ENCODE measurements around the gene C9.
"Not testable (repeated sequence)": the region's sequence is repeated elsewhere in the genome, so short reads cannot be mapped to it uniquely, and the experiment has no call there.

Gene C9

DNA sequence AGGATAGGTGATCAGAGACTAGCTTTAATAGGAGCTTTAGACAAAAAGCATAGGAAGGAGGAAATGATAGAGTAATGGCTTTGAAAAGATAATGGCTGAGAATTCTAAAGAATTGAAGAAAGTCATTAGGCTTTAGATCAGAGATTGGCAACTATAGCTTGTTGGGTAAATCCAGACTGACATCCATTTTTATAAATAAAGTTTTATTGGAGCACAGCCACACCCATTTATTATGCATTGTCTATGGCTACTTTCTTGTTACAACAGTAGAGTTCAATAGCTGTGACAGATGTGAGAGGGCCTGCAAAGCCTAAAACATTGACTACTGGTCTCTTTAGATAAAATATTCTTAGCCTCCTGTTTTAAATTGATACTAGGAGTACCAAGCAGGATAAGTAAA, 104.2 kb downstream of the C9 start:
- no peak for DNase-seq (ENCODE audit: low spot score)

DNA sequence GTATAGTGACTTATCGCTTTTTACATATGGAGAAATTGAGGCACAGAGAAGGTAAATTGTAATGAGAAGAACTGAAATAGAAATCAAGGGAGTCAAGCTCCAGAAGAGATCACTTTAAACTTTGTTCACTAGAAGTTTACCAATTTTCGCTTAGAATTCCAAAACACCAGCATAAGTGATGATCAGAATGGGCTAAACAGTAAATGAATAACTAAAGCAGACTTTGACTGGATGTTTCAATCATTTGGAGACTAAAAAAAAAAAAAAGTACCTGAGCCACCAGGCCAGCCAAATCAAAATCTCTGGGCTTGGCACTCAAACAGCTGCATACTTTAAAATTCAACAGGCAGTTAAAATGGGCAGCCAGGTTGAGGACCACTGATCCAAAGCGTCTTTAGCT, 106.7 kb downstream of the C9 start:
- DNase-seq (ENCODE audit: low spot score): no peak

DNA sequence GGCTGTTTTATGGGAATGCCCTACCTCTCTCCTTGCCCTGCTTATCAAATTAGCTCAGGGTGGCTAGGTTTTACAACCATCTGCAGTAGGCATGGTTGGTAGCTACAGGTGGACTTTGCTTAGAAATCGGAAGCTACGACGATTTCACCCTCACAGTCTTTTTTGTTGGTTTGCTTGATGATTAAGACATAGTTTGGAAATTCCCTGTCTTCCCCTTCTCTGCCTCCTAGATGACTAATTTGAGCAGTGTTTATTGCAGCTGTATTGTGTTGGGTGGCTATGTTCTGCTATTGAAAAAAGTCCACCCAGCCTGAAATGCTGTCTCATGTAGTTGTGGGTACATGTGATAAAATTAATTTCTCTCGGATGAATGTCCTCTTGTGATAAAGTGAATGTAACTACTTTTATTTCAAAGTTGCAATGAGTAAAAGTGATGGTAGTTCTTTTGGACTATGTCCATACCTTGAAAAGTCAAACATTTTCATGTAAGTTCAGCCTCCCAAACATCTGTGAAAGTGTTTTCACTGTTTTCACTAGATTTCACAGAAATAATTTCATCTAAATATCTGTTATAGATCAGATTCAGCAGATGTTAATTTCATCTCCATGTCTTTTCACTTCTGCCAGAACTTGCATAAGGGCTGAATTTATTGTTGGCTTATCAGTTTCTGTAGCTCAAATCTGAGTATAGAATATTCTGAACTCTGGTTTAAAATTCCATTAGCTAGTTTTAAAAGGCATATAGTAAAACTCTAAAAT, 107.6 kb downstream of the C9 start:
- no peak for DNase-seq (ENCODE audit: low spot score)

DNA sequence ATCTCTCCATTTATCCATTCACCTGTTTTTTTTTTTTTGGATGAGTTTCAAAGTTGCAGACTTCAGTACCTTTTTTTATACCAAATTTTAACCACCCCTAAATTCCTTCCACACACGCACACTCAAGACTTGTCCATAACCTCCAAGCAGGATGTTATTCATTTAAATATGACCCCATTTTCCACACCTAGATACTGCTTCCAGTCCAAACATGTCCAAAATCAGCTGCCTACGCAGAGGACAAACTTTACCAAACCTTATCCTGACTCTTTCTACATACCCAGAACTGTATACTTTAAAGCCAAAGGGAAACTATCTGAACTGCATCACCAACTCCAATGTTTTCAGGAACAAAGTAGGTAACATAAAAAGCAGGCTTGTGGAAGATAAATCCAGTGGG, 108.9 kb downstream of the C9 start:
- DNase-seq (ENCODE audit: low spot score): no peak

GRCh38 chr5:39254671-39255070, 109.6 kb downstream of the C9 start:
- DNase-seq (ENCODE audit: low spot score): no peak

DNA sequence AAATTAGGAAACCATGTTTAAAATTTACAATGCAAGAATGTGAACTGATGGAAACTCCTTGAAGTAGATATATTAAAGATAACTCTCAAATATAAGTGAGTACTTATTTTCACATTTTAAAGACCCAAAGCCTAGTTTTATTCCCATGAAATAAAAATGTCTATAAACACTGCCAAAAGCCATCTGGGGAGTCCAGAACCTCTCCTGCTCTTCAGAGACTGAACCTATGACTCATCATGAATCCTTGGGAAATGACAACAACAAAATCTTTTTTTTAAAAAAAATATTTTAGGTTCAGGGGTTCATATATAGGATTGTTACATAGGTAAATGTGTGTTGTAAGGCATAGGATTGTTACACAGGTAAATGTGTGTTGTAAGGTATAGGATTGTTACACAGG, 111.1 kb downstream of the C9 start:
- no peak for DNase-seq (ENCODE audit: low spot score)

GRCh38 chr5:39249564-39250274, 114.6 kb downstream of the C9 start:
- DNase-seq (ENCODE audit: low spot score): no peak

DNA sequence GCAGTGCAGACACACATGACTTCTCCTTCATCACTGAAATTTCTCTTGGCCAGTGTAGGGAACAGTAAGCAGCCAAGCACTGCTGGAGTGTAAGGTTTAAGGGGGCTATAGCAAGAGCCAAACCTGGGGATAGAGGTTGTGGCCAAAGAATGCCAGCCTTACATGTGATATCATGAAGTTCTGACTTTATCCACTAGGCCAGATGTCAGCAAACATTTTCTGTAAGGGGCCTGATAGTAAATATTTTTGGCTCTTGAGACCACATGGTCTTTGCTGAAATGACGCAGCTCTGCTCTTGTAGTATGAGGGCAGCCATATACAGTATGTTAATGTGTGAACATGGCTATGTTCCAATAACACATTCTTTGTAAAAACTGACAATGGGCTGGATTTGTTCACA, 115.2 kb downstream of the C9 start:
- DNase-seq (ENCODE audit: low spot score): no peak

GRCh38 chr5:39240750-39241149, 123.5 kb downstream of the C9 start:
- no peak for DNase-seq (ENCODE audit: low spot score)

- DNase-seq (ENCODE audit: low spot score): no peak
Observed at GRCh38 chr5:39238366-39239105, 125.8 kb downstream of the C9 start.

DNA sequence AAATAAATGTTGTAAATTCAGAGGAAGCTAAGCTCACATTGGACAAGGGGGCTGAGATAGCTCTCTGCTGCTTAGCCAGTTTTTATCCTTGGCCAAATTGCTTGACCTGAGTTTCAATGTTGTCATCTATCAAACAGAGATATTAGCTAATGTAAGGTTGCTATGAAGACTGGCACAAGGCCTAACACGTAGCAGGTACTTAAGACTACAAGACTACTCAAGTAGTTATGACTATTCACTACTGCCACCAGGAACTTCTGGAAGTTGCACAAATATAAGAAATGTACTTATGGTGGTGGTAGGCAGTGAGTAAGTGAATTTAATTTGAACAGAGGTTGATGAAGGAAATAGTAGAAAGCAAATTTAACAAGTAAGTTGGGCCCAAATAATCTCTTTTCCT, 127.6 kb downstream of the C9 start:
- no peak for DNase-seq (ENCODE audit: low spot score)

DNA sequence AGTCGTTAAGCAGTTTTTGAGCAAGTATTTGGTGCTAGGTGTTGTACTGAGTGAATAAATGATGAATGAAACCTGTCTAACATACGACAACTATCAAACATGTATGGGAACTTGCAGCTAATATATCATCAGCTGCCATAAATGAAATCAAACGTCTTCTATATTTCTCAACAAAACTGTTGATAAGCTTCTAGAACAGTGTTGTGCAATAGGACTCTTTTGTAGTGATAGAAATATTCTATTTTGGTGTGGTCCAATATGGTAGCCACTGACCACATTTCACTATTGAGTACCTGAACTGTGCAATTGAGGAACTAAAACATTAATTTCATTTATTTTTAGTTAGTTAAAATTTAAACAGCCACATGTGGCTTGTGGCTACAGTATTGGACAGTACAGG, 128.6 kb downstream of the C9 start:
- DNase-seq (ENCODE audit: low spot score): no peak

GRCh38 chr5:39234494-39234893, 129.8 kb downstream of the C9 start:
- DNase-seq (ENCODE audit: low spot score): not testable (repeated sequence)
